Natural killer cell (primary cell): ENCODE data around the gene OTOA. TPM values are rescaled to one million over a fixed set of nuclear protein-coding genes. Genes with fewer than 3 reads are reported as not detected.

Experiments used
- ATAC-seq, 3 donors: fragments of 150-1000 bp in 2 of 3; fragments of 200-7000 bp in 1 of 3; cut with Tn5 transposase; 1 replicate in 1 of 3; 2 replicates in 2 of 3; pipeline ENCODE4 v1.10.0; 2021; ENCODE audit warnings: mild to moderate bottlenecking in 2 of 3, moderate library complexity in 2 of 3
- DNase-seq, 2 donors: peaks; one replicate each; pipeline versions ENCODE4 v3.0.0 to v3.0.0-alpha.2; 2013 to 2021; ENCODE audit warnings: mixed read lengths in 1 of 2
- H3K27ac ChIP-seq: one replicate; pipeline ENCODE4 v1.5.1; 2013; ENCODE audit warnings: mild to moderate bottlenecking, low read length
- H3K27me3 ChIP-seq: one replicate; pipeline ENCODE4 v1.6.1; 2013; ENCODE audit warnings: low read length; ENCODE audit not compliant: control insufficient read depth, insufficient read depth
- H3K36me3 ChIP-seq: one replicate; pipeline ENCODE4 v1.6.1; 2013; ENCODE audit warnings: low read length; ENCODE audit not compliant: control insufficient read depth, insufficient read depth
- H3K4me1 ChIP-seq: one replicate; pipeline ENCODE4 v1.6.1; 2013; ENCODE audit warnings: low read length; ENCODE audit not compliant: control insufficient read depth, insufficient read depth
- H3K4me3 ChIP-seq: one replicate; pipeline ENCODE4 v1.5.1; 2013; ENCODE audit warnings: low read length
- H3K9me3 ChIP-seq: one replicate; pipeline ENCODE4 v1.6.1; 2013; ENCODE audit warnings: low read length; ENCODE audit not compliant: control insufficient read depth, insufficient read depth
- H3K27ac Mint-ChIP-seq, 2 donors: one replicate each; pipeline ENCODE4 v1.8.0; 2022; ENCODE audit warnings: mild to moderate bottlenecking in 2 of 2, mixed read lengths in 2 of 2, moderate library complexity in 1 of 2
- H3K27me3 Mint-ChIP-seq, 2 donors: one replicate each; pipeline ENCODE4 v1.8.0; 2022; ENCODE audit warnings: low read depth in 2 of 2, mixed read lengths in 2 of 2
- H3K36me3 Mint-ChIP-seq: one replicate; pipeline ENCODE4 v1.8.0; 2022; ENCODE audit warnings: mixed read lengths
- H3K4me1 Mint-ChIP-seq, 2 donors: one replicate each; pipeline ENCODE4 v1.8.0; 2022; ENCODE audit warnings: mixed read lengths in 2 of 2
- H3K4me3 Mint-ChIP-seq: one replicate; pipeline ENCODE4 v1.8.0; 2022; ENCODE audit warnings: mild to moderate bottlenecking, moderate library complexity, mixed read lengths
- H3K9me3 Mint-ChIP-seq, 2 donors: one replicate each; pipeline ENCODE4 v1.8.0; 2022; ENCODE audit warnings: mixed read lengths in 2 of 2
- WGBS: methylation state at CpG from one replicate; pipeline ENCODE4 v1.1.7; 2013; ENCODE audit warnings: missing lambda C conversion rate; ENCODE audit not compliant: insufficient coverage; 5-methylcytosine and 5-hydroxymethylcytosine counted together
- intact Hi-C: fragments of 100-400 bp; cut with micrococcal nuclease; formaldehyde crosslinking; loops from one replicate; pipeline ENCODE4 v1.14.2; 2022
- total RNA-seq, 4 donors: library from RNA; stranded (reverse); fragments of 120-200 nt in 1 of 4; gene quantifications; one replicate each; pipeline versions ENCODE4 v1.2.3 to v1.2.4, GENCODE V29; 2013 to 2022
- TF ChIP-seq, protein P1 (sequence below): fragments of 200-600 bp; IDR thresholded peaks from one replicate; pipeline ENCODE4 v1.8.0; 2022; ENCODE audit warnings: antibody characterized with exemption

The OTOA gene
- total RNA-seq, 3 donors from 2014 or later (not counting 1 experiment from before 2014, with no cell fraction given): 0.14 TPM; not detected in 2

GRCh38 chr16:21644674-21645073 is 19.1 kb upstream of the OTOA start:
- no peak for ATAC-seq
- Mint-ChIP-seq H3K27ac (peak overlapping the region; percentile 88 to 95), H3K4me3 (peak overlapping the region; percentile 84)

GRCh38 chr16:21645261-21645721 is 18.5 kb upstream of the OTOA start:
- ATAC-seq (peak; percentile 62 to 85 (median 71)), DNase-seq (peak; percentile 36 to 83)
- H3K27me3 Mint-ChIP-seq: no peaks in the 10 kb centered on the region
- H3K4me1 Mint-ChIP-seq: peaks cover 41 to 50% of the 10 kb centered on the region in 2 donors
- peak overlapping the region; percentile 84 for H3K4me3 Mint-ChIP-seq
- Histone ChIP-seq H3K27me3 (no peaks in the 10 kb centered on the region), H3K9me3 (no peaks in the 10 kb centered on the region), H3K4me1 (peaks cover 44% of the 10 kb centered on the region), H3K4me3 (peak overlapping the region; percentile 42), H3K27ac (peak overlapping the region; percentile 84), H3K36me3 (no peaks in the 10 kb centered on the region)
- H3K36me3 Mint-ChIP-seq: no peaks in the 10 kb centered on the region
- TF ChIP-seq, protein P1, sequence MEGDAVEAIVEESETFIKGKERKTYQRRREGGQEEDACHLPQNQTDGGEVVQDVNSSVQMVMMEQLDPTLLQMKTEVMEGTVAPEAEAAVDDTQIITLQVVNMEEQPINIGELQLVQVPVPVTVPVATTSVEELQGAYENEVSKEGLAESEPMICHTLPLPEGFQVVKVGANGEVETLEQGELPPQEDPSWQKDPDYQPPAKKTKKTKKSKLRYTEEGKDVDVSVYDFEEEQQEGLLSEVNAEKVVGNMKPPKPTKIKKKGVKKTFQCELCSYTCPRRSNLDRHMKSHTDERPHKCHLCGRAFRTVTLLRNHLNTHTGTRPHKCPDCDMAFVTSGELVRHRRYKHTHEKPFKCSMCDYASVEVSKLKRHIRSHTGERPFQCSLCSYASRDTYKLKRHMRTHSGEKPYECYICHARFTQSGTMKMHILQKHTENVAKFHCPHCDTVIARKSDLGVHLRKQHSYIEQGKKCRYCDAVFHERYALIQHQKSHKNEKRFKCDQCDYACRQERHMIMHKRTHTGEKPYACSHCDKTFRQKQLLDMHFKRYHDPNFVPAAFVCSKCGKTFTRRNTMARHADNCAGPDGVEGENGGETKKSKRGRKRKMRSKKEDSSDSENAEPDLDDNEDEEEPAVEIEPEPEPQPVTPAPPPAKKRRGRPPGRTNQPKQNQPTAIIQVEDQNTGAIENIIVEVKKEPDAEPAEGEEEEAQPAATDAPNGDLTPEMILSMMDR: no peak
- 8% methylated on average over 9 of the region's 9 CpGs for WGBS
- no peaks in the 10 kb centered on the region for H3K9me3 Mint-ChIP-seq
- intact Hi-C loops: loop anchor here (2.0 to 10.0 kb wide), 5 partner anchors 46 to 1790 kb away; partner anchors contain the start of genes METTL9 and POLR3E
- H3K27ac Mint-ChIP-seq: peak overlapping the region; percentile 88 to 95

More at GRCh38 chr16:21644674-21645073, 19.1 kb upstream of the OTOA start:
- TF ChIP-seq, protein P1: no peak
- H3K9me3 Mint-ChIP-seq: no peaks in the 10 kb centered on the region
- Histone ChIP-seq H3K4me3 (peak overlapping the region; percentile 42), H3K36me3 (no peaks in the 10 kb centered on the region), H3K27ac (peak overlapping the region; percentile 84), H3K27me3 (no peaks in the 10 kb centered on the region), H3K9me3 (no peaks in the 10 kb centered on the region), H3K4me1 (peaks cover 44% of the 10 kb centered on the region)
- no peaks in the 10 kb centered on the region for H3K36me3 Mint-ChIP-seq
- peaks cover 41 to 50% of the 10 kb centered on the region in 2 donors for H3K4me1 Mint-ChIP-seq
- WGBS: 69% methylated on average over 4 of the region's 4 CpGs
- no peak for DNase-seq
- intact Hi-C loops: loop anchor here (2.0 to 10.0 kb wide), 5 partner anchors 46 to 1790 kb away; partner anchors contain the start of genes METTL9 and POLR3E
- H3K27me3 Mint-ChIP-seq: no peaks in the 10 kb centered on the region

- Histone ChIP-seq H3K4me3 (no peak overlapping the region), H3K36me3 (no peaks in the 10 kb centered on the region), H3K27me3 (no peaks in the 10 kb centered on the region), H3K27ac (peak overlapping the region; percentile 84), H3K9me3 (no peaks in the 10 kb centered on the region), H3K4me1 (peaks cover 40% of the 10 kb centered on the region)
- intact Hi-C loops: loop anchor here (5.0 to 10.0 kb wide), 4 partner anchors 121 to 1789 kb away; partner anchors contain the start of gene POLR3E
- DNase-seq: no peak
- no peak for ATAC-seq
- TF ChIP-seq, protein P1: no peak
- WGBS: 79% methylated on average over 4 of the region's 5 CpGs
- Mint-ChIP-seq H3K4me1 (peaks cover 41 to 50% of the 10 kb centered on the region in 2 donors), H3K36me3 (no peaks in the 10 kb centered on the region), H3K27ac (peak overlapping the region; percentile 88 to 95), H3K4me3 (peak overlapping the region; percentile 84), H3K9me3 (no peaks in the 10 kb centered on the region), H3K27me3 (no peaks in the 10 kb centered on the region)
Observed at GRCh38 chr16:21646091-21646490, 17.7 kb upstream of the OTOA start.
